Mesodermal cell (in vitro differentiated cells): ENCODE data around the gene A4GNT.
"Not testable (repeated sequence)": the region's sequence is repeated elsewhere in the genome, so short reads cannot be mapped to it uniquely, and the experiment has no call there.

Source experiments
- H3K27ac ChIP-seq: 2 replicates; pipeline ENCODE4 v1.7.0; 2013; ENCODE audit warnings: mild to moderate bottlenecking, low read depth, low read length, moderate library complexity; ENCODE audit not compliant: severe bottlenecking
- H3K36me3 ChIP-seq: 2 replicates; pipeline ENCODE4 v1.7.1; 2013; ENCODE audit warnings: mild to moderate bottlenecking, low read length, moderate library complexity; ENCODE audit not compliant: control insufficient read depth, insufficient read depth
- H3K4me1 ChIP-seq: one replicate; pipeline ENCODE4 v1.7.1; 2013; ENCODE audit warnings: mild to moderate bottlenecking, low read length; ENCODE audit not compliant: insufficient read depth, control insufficient read depth, poor library complexity, severe bottlenecking
- H3K4me3 ChIP-seq: 2 replicates; pipeline ENCODE4 v1.7.0; 2013; ENCODE audit warnings: low read length, control low read depth, mild to moderate bottlenecking; ENCODE audit not compliant: insufficient read depth, poor library complexity, severe bottlenecking; ENCODE audit errors: extremely low read depth
- H3K9me3 ChIP-seq: 2 replicates; pipeline ENCODE4 v1.7.1; 2013; ENCODE audit warnings: mild to moderate bottlenecking, low read length, moderate library complexity; ENCODE audit not compliant: control insufficient read depth
- WGBS, 2 experiments: methylation state at CpG; one replicate each; pipeline ENCODE4 v1.1.5; 2013; ENCODE audit warnings: missing lambda C conversion rate in 2 of 2; ENCODE audit not compliant: insufficient coverage in 2 of 2; 5-methylcytosine and 5-hydroxymethylcytosine counted together

Gene A4GNT

GRCh38 chr3:138097192-138098172 lies 34.7 kb downstream of the A4GNT start:
- Histone ChIP-seq H3K9me3 (peaks cover 14% of the 10 kb centered on the region), H3K36me3 (peaks cover 76% of the 10 kb centered on the region), H3K4me1 (no peaks in the 10 kb centered on the region), H3K27ac (no peak overlapping the region), H3K4me3 (no peak overlapping the region)
- WGBS, 2 experiments = 92 to 100% methylated on average over 7 to 9 of the region's 12 CpGs

GRCh38 chr3:138093721-138094120 lies 38.5 kb downstream of the A4GNT start:
- Histone ChIP-seq H3K36me3 (peaks cover 81% of the 10 kb centered on the region), H3K9me3 (peaks cover 14% of the 10 kb centered on the region), H3K27ac (no peak overlapping the region), H3K4me3 (no peak overlapping the region), H3K4me1 (peaks cover 4% of the 10 kb centered on the region)
- WGBS, 2 experiments = no CpG with 5 or more reads among the region's 2 CpGs

GRCh38 chr3:138092023-138092422 lies 40.2 kb downstream of the A4GNT start:
- 83 to 94% methylated on average over 1 to 2 of the region's 2 CpGs for WGBS, 2 experiments
- Histone ChIP-seq H3K4me1 (peaks cover 4% of the 10 kb centered on the region), H3K36me3 (peaks cover 83% of the 10 kb centered on the region), H3K4me3 (no peak overlapping the region), H3K27ac (no peak overlapping the region), H3K9me3 (peaks cover 14% of the 10 kb centered on the region)

- Histone ChIP-seq H3K36me3 (peaks cover 85% of the 10 kb centered on the region), H3K4me1 (peaks cover 7% of the 10 kb centered on the region), H3K4me3 (no peak overlapping the region), H3K27ac (no peak overlapping the region), H3K9me3 (peaks cover 15% of the 10 kb centered on the region)
- 92 to 95% methylated on average over 1 to 2 of the region's 3 CpGs for WGBS, 2 experiments
Measured at GRCh38 chr3:138089091-138089490, 43.1 kb downstream of the A4GNT start.

GRCh38 chr3:138085745-138086144 lies 46.4 kb downstream of the A4GNT start:
- WGBS, 2 experiments = no CpG with 5 or more reads among the region's 3 CpGs
- H3K4me3 ChIP-seq, H3K27ac ChIP-seq, H3K9me3 ChIP-seq: not testable (repeated sequence)
- H3K36me3 ChIP-seq = peaks cover 72% of the 10 kb centered on the region
- peaks cover 32% of the 10 kb centered on the region for H3K4me1 ChIP-seq

GRCh38 chr3:138084196-138084595 lies 48.0 kb downstream of the A4GNT start:
- H3K4me3 ChIP-seq = no peak overlapping the region
- peaks cover 38% of the 10 kb centered on the region for H3K4me1 ChIP-seq
- H3K36me3 ChIP-seq = peaks cover 71% of the 10 kb centered on the region
- H3K27ac ChIP-seq = no peak overlapping the region
- H3K9me3 ChIP-seq = peaks cover 7% of the 10 kb centered on the region

GRCh38 chr3:138082992-138083386 lies 49.2 kb downstream of the A4GNT start:
- Histone ChIP-seq H3K27ac (peak overlapping the region; percentile 43), H3K4me1 (peaks cover 50% of the 10 kb centered on the region), H3K4me3 (no peak overlapping the region), H3K9me3 (peaks cover 7% of the 10 kb centered on the region), H3K36me3 (peaks cover 66% of the 10 kb centered on the region)

GRCh38 chr3:138082085-138082991 lies 49.9 kb downstream of the A4GNT start:
- WGBS, 2 experiments = 78 to 92% methylated on average over 4 to 5 of the region's 8 CpGs
- H3K9me3 ChIP-seq = peaks cover 7% of the 10 kb centered on the region
- H3K4me1 ChIP-seq = peaks cover 51% of the 10 kb centered on the region
- H3K36me3 ChIP-seq = peaks cover 66% of the 10 kb centered on the region
- no peak overlapping the region for H3K4me3 ChIP-seq
- H3K27ac ChIP-seq = peak overlapping the region; percentile 68

- Histone ChIP-seq H3K4me1 (peaks cover 51% of the 10 kb centered on the region), H3K36me3 (peaks cover 67% of the 10 kb centered on the region), H3K4me3 (no peak overlapping the region), H3K9me3 (peaks cover 3% of the 10 kb centered on the region), H3K27ac (peak overlapping the region; percentile 68)
- WGBS, 2 experiments = 96 to 100% methylated on average over 4 to 5 of the region's 5 CpGs
Measured at GRCh38 chr3:138081371-138082084, 50.7 kb downstream of the A4GNT start.

- 84 to 91% methylated on average over 5 of the region's 5 CpGs for WGBS, 2 experiments
- no peak overlapping the region for H3K4me3 ChIP-seq
- peaks cover 51% of the 10 kb centered on the region for H3K4me1 ChIP-seq
- peaks cover 75% of the 10 kb centered on the region for H3K36me3 ChIP-seq
- no peak overlapping the region for H3K27ac ChIP-seq
- no peaks in the 10 kb centered on the region for H3K9me3 ChIP-seq
Measured at GRCh38 chr3:138079901-138080300, 52.3 kb downstream of the A4GNT start.
